HG03139 (cell line): ENCODE measurements around the gene LRRK1.

ENCODE experiments used
- ATAC-seq: cut with Tn5 transposase; IDR thresholded peaks from one replicate; pipeline ENCODE4 v1.9.1; 2021; ENCODE audit not compliant: unreplicated experiment

LRRK1 gene

GRCh38 chr15:100918690-100919480 is at the start of gene LRRK1:
TSS of gene LRRK1 (plus strand) at chr15:100919357. CDS start at chr15:100924633, 5,276 bp downstream.
- no peak for ATAC-seq

GRCh38 chr15:100873029-100873677 is 46.0 kb upstream of the LRRK1 start:
- peak; percentile 61 for ATAC-seq

GRCh38 chr15:100875495-100875894 is 43.7 kb upstream of the LRRK1 start:
- no peak for ATAC-seq

GRCh38 chr15:100875976-100876375 is 43.2 kb upstream of the LRRK1 start:
- no peak for ATAC-seq

- no peak for ATAC-seq
Measured at GRCh38 chr15:100877551-100877950, 41.6 kb upstream of the LRRK1 start.

- ATAC-seq = no peak
Measured at GRCh38 chr15:100878130-100878529, 41.0 kb upstream of the LRRK1 start.

GRCh38 chr15:100878648-100879047 is 40.5 kb upstream of the LRRK1 start:
- ATAC-seq = no peak

GRCh38 chr15:100879061-100879463 is 40.1 kb upstream of the LRRK1 start:
- ATAC-seq = no peak

- no peak for ATAC-seq
Measured at GRCh38 chr15:100879464-100880138, 39.6 kb upstream of the LRRK1 start, which contains the start of gene ALDH1A3. TSS of gene ALDH1A3 (plus strand) at chr15:100879831. CDS start at chr15:100879908, 77 bp downstream.

GRCh38 chr15:100880139-100880896 is 38.8 kb upstream of the LRRK1 start:
- ATAC-seq = no peak

GRCh38 chr15:100880897-100881242 is 38.3 kb upstream of the LRRK1 start:
- ATAC-seq = no peak

GRCh38 chr15:100881573-100882336 is 37.4 kb upstream of the LRRK1 start:
- no peak for ATAC-seq

GRCh38 chr15:100885116-100885515 is 34.0 kb upstream of the LRRK1 start:
- no peak for ATAC-seq

GRCh38 chr15:100885811-100886210 is 33.3 kb upstream of the LRRK1 start:
- ATAC-seq = no peak

- ATAC-seq = no peak
Measured at GRCh38 chr15:100887211-100887913, 31.8 kb upstream of the LRRK1 start.

- no peak for ATAC-seq
Measured at GRCh38 chr15:100889385-100890050, 29.6 kb upstream of the LRRK1 start.

- ATAC-seq = no peak
Measured at GRCh38 chr15:100890051-100890720, 29.0 kb upstream of the LRRK1 start.

GRCh38 chr15:100890850-100891249 is 28.3 kb upstream of the LRRK1 start:
- no peak for ATAC-seq
